SU-DHL-6 (cell line): ENCODE data around the gene TANGO2.

ENCODE experiments used
- H2AFZ ChIP-seq: fragments of 200-600 bp; sonication (generic); 2 replicates; pipeline ENCODE4 v1.6.1; 2014; ENCODE audit warnings: low read depth, mild to moderate bottlenecking, moderate library complexity, mixed read lengths, antibody characterized with exemption, low read length; ENCODE audit not compliant: severe bottlenecking
- H3F3A ChIP-seq: fragments of 200-600 bp; shearing (Covaris generic); 2 replicates; pipeline ENCODE4 v1.6.0; 2016; ENCODE audit warnings: antibody characterized with exemption, mild to moderate bottlenecking; ENCODE audit not compliant: insufficient read depth
- H3K27ac ChIP-seq: fragments of 200-600 bp; sonication (generic); 2 replicates; pipeline ENCODE4 v1.5.1; 2016; ENCODE audit warnings: low read depth, mild to moderate bottlenecking, low read length, moderate library complexity, mixed read lengths
- H3K27me3 ChIP-seq: fragments of 200-600 bp; sonication (generic), shearing (Covaris generic); 2 replicates; pipeline ENCODE4 v1.6.0; 2014; ENCODE audit warnings: mild to moderate bottlenecking, low read length
- H3K36me3 ChIP-seq: fragments of 200-600 bp; sonication (generic); 2 replicates; pipeline ENCODE4 v1.6.1; 2014; ENCODE audit warnings: mild to moderate bottlenecking, low read length, mixed read lengths
- H3K4me2 ChIP-seq: fragments of 300-600, 200-600 bp; shearing (Covaris generic), sonication (generic); 2 replicates; pipeline ENCODE4 v1.6.0; 2014; ENCODE audit warnings: low read length, low read depth, mild to moderate bottlenecking; ENCODE audit not compliant: poor library complexity, severe bottlenecking
- H3K4me3 ChIP-seq: fragments of 200-600 bp; sonication (generic); 2 replicates; pipeline ENCODE4 v1.5.1; 2014; ENCODE audit warnings: antibody characterized with exemption, low read length, mild to moderate bottlenecking, mixed read lengths; ENCODE audit not compliant: insufficient read depth, poor library complexity, severe bottlenecking
- H3K79me2 ChIP-seq: fragments of 200-600 bp; sonication (generic); 2 replicates; pipeline ENCODE4 v1.6.1; 2014; ENCODE audit warnings: mild to moderate bottlenecking, low read length, moderate library complexity; ENCODE audit not compliant: insufficient read depth
- H3K9ac ChIP-seq: fragments of 200-600 bp; sonication (generic); 2 replicates; pipeline ENCODE4 v1.7.0; 2014; ENCODE audit warnings: mild to moderate bottlenecking, low read length
- H3K9me2 ChIP-seq: fragments of 200-600 bp; sonication (generic); replicated peaks from 2 replicates; pipeline ENCODE4 v1.6.1; 2014; ENCODE audit warnings: low read length; ENCODE audit not compliant: insufficient read depth
- H3K9me3 ChIP-seq: fragments of 200-600 bp; sonication (generic); 2 replicates; pipeline ENCODE4 v1.6.1; 2014; ENCODE audit warnings: low read length, mixed read lengths; ENCODE audit not compliant: insufficient read depth
- H4K20me1 ChIP-seq: fragments of 200-600 bp; sonication (generic); 2 replicates; pipeline ENCODE4 v1.6.1; 2014; ENCODE audit warnings: low read depth, mild to moderate bottlenecking, antibody characterized with exemption, low read length, moderate library complexity, mixed read lengths
- EZH2phosphoT487 ChIP-seq: fragments of 200-600 bp; sonication (generic), shearing (Covaris generic); conservative IDR thresholded peaks from 2 replicates; pipeline ENCODE4 v1.6.1; 2018; ENCODE audit warnings: mild to moderate bottlenecking, antibody characterized with exemption, low read length, moderate library complexity, mixed read lengths
- TF ChIP-seq, protein P1 (sequence below): fragments of 200-600 bp; sonication (generic); IDR thresholded peaks from one replicate; pipeline ENCODE4 v1.5.1; 2017; ENCODE audit warnings: antibody characterized with exemption, mild to moderate bottlenecking, low read length, moderate library complexity; ENCODE audit not compliant: insufficient read depth, poor library complexity, severe bottlenecking

Gene TANGO2

DNA sequence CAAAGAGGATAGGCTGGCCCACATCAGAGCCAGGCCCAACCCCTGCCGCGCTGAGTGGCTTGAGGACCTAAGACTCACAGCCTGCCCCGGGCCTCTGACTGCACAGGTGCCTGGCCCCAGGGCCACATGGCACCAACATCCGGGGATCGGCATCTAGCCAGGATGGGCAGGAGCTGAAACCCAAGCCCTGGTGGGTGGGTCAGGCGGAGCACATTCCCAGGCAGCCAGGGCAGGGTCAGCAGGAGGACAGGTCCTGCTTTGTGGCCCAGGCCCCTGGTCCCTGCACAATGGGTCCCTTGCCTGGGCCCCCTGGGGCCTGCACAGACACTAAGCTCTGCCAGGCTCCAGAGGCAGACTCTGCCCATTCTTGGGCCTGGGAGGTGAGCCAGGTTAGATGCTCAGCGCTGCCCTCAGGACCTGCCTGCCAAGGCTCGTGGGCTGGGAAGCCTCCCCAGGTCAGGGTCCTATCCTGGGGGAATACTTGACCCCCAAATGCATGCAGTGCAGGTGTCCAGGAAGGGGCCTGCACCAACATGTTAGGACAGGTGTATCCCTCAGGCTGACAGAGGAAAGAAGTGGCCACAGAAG lies 37.8 kb upstream of the TANGO2 start:
- no peaks in the 10 kb centered on the region for H3K9me2 ChIP-seq
- H4K20me1 ChIP-seq, result no peaks in the 10 kb centered on the region
- H3K27ac ChIP-seq, result no peak overlapping the region
- H2AFZ ChIP-seq, result no peak overlapping the region
- H3F3A ChIP-seq, result no peaks in the 10 kb centered on the region
- no peaks in the 10 kb centered on the region for H3K79me2 ChIP-seq
- H3K27me3 ChIP-seq, result no peaks in the 10 kb centered on the region
- no peak overlapping the region for H3K4me3 ChIP-seq
- H3K36me3 ChIP-seq, result no peaks in the 10 kb centered on the region
- no peaks in the 10 kb centered on the region for H3K9me3 ChIP-seq
- no peak overlapping the region for H3K9ac ChIP-seq
- no peak overlapping the region for H3K4me2 ChIP-seq
- TF ChIP-seq, protein P1, sequence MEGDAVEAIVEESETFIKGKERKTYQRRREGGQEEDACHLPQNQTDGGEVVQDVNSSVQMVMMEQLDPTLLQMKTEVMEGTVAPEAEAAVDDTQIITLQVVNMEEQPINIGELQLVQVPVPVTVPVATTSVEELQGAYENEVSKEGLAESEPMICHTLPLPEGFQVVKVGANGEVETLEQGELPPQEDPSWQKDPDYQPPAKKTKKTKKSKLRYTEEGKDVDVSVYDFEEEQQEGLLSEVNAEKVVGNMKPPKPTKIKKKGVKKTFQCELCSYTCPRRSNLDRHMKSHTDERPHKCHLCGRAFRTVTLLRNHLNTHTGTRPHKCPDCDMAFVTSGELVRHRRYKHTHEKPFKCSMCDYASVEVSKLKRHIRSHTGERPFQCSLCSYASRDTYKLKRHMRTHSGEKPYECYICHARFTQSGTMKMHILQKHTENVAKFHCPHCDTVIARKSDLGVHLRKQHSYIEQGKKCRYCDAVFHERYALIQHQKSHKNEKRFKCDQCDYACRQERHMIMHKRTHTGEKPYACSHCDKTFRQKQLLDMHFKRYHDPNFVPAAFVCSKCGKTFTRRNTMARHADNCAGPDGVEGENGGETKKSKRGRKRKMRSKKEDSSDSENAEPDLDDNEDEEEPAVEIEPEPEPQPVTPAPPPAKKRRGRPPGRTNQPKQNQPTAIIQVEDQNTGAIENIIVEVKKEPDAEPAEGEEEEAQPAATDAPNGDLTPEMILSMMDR, result no peak
- TF ChIP-seq EZH2phosphoT487, result no peak

DNA sequence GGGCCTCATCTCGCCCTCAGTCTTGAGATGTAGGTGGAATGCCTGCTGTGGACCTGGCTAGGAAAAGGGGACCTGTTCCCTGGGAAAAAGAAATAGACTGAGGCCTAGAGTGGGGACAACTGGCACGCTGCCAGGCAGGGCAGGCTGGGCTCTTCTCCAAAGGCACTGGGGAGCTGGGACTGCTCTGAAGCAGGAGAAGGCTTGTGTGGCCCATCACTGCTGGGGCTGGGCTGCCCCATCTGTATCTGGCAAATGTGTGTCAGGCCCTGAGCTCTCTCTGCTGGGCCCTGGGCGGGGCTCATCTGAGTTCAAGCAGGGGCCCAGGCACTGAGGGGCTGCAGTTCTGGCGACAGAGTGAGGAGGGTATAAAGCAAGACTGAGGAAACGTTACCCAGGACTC lies 37.2 kb upstream of the TANGO2 start:
- Histone ChIP-seq H3K9ac (no peak overlapping the region), H2AFZ (no peak overlapping the region), H3K27ac (no peak overlapping the region), H3K9me2 (no peaks in the 10 kb centered on the region), H3K9me3 (no peaks in the 10 kb centered on the region), H3K4me2 (no peak overlapping the region), H3K79me2 (no peaks in the 10 kb centered on the region), H3K4me3 (no peak overlapping the region), H3K27me3 (no peaks in the 10 kb centered on the region), H3K36me3 (no peaks in the 10 kb centered on the region), H4K20me1 (no peaks in the 10 kb centered on the region), H3F3A (no peaks in the 10 kb centered on the region)
- TF ChIP-seq, protein P1, result no peak
- TF ChIP-seq EZH2phosphoT487, result no peak

DNA sequence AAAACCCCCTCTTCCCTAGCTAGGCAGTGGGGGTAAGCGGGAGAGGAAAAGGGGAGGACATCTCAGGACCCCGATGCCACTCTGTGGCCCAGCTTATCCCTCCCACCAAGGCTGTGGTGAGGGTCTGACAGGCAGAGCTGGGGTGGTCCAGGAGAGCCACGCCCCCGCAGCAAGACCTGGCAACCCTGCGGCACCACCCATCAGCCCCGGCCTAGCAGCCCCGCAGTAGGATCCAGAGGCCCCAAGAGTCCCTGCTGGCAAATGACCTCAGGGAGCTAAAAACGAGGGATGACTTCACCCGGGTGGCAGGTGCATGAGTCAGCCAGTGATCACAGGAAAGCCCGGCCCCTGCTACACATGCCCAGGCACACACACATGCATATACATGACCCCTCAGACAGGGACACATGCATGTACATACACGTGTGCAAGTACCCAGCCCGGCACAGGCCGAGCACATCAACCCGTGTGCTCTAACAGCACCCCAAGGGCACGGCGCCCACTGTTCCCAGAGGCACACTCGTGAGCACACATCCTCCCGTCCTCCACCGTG lies 36.6 kb upstream of the TANGO2 start:
- Histone ChIP-seq H2AFZ (no peak overlapping the region), H3K4me3 (no peak overlapping the region), H3K27me3 (no peaks in the 10 kb centered on the region), H3K27ac (no peak overlapping the region), H3K9ac (no peak overlapping the region), H4K20me1 (no peaks in the 10 kb centered on the region), H3F3A (no peaks in the 10 kb centered on the region), H3K4me2 (no peak overlapping the region), H3K79me2 (no peaks in the 10 kb centered on the region), H3K9me3 (no peaks in the 10 kb centered on the region), H3K36me3 (no peaks in the 10 kb centered on the region), H3K9me2 (no peaks in the 10 kb centered on the region)
- no peak for TF ChIP-seq EZH2phosphoT487
- TF ChIP-seq, protein P1, result no peak
